ENCODE data around the gene TRIM27.
"Not testable (repeated sequence)": the region's sequence is repeated elsewhere in the genome, so short reads cannot be mapped to it uniquely, and the experiment has no call there.

The TRIM27 gene

GRCh38 chr6:28862077-28862476 is 61.7 kb downstream of the TRIM27 start:
- no peak for DNase-seq

- no peak for DNase-seq
Observed at GRCh38 chr6:28861339-28861738, 62.4 kb downstream of the TRIM27 start.

GRCh38 chr6:28860581-28860980 is 63.2 kb downstream of the TRIM27 start:
- no peak for DNase-seq

- no peak for DNase-seq
Observed at GRCh38 chr6:28858963-28859362, 64.8 kb downstream of the TRIM27 start.

- DNase-seq = no peak
Observed at GRCh38 chr6:28856620-28857005, 67.2 kb downstream of the TRIM27 start.

GRCh38 chr6:28854405-28854804 is 69.4 kb downstream of the TRIM27 start:
- DNase-seq = not testable (repeated sequence)
